NCI-H2196 treated with DMSO at 0.1 percent for 48 hours (cell line): ENCODE results near the gene BUD31.
"Not testable (repeated sequence)": the region's sequence is repeated elsewhere in the genome, so short reads cannot be mapped to it uniquely, and the experiment has no call there.

Experiments used
- DNase-seq: peaks from one replicate; lab custom pipeline; 2025; ENCODE audit not compliant: unreplicated experiment; lab: John Stamatoyannopoulos, UW

BUD31 gene

DNA sequence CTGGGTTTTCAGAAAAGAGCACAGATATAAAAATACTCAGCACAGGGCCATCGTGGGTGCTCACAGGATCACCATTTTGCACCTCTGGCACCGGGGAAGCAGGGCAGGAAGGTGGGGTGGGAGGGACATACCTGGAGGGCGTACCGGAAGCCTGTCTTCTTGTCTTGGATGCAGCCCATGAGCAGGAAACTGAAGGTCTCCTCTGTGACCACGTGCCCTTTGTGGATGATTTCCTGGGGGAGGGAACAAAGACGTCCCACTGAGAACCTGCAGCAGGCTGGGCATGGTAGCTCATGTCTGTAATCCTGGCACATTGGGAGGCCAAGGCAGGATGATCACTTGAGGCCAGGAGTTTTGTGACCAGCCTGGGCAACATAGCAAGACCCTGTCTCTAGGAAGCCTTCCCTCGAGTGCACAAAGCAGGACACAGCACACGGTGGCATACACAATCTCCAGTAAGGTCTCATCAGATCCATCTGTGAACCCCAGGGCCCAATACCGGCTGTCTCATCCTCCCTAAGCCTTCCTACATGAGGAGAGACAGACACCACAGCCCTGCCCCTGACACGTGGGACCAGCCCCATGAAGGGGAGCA, 20.3 kb downstream of the BUD31 start:
- DNase-seq = no peak

DNA sequence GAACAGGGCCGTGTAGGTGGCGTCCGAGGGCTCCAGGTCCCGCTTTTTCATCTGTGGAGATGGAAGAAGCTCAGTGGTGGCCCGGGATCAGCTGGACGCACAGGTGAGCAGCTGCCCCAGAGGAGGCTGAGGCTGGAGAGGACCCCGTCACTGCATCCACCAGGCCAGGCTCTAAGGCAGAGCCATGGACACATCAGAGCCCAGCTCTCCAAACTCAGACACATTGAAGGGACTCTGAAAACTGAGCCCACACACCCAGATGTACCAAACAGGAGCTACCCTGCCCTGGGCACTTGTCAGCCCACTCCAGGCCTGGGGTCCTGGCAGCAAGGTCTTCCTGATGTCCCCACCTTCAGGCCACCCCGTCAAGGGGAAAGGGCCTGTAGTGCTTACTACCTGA, 21.0 kb downstream of the BUD31 start:
- no peak for DNase-seq

DNA sequence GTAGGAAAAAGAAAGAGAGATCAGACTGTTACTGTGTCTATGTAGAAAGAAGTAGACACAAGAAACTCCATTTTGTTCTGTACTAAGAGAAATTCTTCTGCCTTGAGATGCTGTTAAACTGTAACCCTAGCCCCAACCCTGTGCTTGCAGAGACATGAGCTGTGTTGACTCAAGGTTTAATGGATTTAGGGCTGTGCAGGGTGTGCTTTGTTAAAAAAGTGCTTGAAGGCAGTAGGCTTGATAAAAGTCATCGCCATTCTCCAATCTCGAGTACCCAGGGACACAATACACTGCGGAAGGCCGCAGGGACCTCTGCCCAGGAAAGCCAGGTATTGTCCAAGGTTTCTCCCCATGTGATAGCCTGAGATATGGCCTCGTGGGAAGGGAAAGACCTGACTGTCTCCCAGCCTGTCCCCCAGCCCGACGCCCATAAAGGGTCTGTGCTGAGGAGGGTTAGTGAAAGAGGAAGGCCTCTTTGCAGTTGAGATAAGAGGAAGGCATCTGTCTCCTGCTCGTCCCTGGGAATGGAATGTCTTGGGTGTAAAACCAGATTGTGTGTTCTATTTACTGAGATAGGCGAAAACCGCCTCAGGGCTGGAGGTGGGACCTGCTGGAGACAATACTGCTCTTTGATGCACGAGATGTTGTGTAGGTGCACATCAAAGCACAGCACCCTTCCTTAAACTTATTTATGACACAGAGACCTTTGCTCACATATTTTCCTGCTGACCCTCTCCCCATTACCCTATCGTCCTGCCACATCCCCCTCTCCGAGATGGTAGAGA, 23.2 kb downstream of the BUD31 start:
- not testable (repeated sequence) for DNase-seq

DNA sequence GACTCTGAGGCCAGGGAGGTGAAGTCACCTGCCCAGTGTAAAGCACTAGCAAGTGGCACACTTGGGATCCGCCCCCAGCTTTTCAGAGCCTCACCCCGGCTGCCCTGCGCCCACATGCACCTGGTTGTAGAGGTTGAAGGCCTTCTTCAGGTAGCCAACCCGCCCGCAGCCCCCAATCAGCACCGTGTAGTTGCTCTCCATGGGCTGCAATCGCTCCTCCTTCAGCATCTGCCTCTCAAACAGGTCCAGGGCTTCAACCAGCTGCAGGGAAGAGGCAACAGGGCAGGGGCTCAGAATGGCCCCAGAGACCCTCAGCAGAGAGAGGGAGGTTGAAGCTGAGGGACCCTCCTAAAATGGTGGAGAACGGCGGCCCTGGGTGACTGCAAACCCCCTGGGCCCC, 24.4 kb downstream of the BUD31 start:
- DNase-seq = no peak

DNA sequence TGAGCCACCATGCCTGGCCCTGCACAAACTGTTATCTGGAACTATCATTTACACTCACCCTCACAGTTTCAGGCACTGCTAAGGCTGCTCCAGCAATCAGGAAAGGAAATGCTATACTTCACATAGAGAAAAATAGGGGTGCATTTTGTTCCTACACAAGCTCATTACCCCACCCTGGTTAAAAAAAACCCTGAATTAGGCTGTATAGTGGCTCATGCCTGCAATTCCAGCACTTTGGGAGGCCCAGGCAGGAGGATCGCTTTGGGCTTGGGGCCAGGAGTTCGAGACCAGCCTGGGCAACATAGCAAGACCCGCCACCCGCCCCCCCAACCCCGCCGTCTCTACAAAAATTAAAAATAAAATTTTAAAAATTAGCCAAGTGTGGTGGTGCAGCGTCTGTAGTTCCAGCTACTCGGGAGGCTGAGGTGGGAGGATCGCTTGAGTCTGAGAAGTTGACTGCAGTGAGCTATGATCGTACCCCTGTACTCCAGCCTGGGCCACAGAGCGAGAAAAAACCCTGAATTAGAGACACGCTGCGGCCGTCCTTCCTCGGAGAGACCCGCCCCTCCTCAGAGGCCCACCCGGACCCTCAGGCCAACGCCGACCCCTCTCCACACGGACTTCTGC, 29.3 kb downstream of the BUD31 start:
- DNase-seq = no peak

DNA sequence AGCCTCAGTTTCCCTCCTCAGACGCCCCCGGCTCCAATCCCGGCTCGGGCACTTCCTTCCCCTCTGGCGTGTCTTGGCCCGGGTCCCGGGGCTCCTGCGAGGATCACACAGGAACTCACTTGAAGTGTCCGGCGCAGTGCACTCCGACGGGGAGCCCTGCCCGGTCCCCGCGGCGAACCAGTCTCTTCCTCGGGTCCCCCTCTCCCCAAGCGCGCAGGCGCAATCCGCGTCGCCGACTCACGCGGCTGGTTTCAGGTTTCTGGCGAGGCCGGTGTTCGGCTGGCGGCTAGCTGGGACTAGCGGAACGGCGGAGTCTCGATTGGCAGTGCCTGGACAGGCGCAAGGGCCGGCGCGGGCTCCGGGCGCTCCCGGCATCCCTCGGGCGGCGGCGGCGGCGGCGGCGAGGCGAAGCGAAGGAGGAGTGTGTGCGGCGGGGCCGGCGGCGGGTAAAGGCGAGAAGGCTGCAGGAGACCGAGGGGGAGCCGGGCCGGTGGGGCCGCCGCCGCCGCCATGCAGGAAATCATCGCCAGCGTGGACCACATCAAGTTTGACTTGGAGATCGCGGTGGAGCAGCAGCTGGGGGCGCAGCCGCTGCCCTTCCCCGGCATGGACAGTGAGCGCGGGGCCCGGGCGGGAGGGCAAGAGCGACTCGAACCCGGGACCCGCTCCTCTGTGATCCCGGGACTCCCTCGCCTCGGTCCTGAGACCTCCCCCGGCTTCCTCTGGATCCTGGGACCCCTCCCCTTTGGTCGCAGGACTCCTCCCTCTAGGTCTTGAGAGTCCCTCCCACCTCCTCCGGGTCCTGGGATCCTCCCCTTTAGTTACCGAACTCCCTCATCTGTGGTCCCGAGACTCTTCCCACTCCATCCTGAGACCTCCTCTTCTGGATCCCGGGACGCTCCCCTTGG, 30.1 kb downstream of the BUD31 start, which contains the start of the genes CPSF4 and PTCD1:
TSS of gene CPSF4 (plus strand) at position 371 of the 908 bp plus-strand sequence. CDS start at position 511, 140 bp downstream.
TSS of gene PTCD1 (minus strand) at position 226 of the 908 bp plus-strand sequence. CDS start 3,556 bp downstream, outside the sequence.
- peak; percentile 94 for DNase-seq

DNA sequence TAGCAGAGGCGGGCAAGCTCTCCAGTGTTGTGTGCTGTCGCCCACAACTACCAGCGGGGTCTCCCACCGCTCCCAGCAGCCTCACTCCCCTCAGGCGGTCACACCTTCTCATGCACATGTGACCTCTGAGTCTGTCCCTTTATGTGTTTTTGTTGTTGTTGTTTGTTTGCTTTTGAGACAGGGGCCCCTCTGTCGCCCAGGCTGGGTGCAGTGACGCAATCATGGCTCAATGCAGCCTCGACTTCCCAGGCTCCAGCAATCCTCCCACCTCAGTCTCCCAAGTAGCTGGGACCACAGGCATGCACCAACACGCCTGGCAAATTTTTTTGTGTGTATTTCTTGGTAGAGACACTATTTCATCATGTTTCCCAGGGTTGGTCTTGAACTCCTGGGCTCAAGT, 31.4 kb downstream of the BUD31 start:
- no peak for DNase-seq

DNA sequence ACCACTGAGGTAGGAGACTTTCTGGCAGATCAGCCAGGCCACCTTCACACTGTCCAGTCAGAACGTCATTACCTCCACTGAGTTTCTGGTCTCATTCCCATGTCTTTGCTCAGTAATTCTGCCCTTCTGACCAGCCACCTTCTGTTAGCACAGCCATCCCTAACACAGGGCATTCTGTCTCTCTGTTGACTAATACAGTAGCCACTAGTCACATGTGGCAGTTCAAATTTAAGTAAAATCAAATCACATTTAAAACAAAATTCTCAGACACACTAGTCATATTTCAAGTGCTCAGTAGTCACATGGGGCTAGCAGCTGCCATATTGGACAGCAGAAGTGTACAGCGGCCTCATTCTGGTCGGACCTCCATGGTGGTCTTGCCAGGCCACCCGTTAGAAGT, 37.3 kb downstream of the BUD31 start:
- DNase-seq = no peak

DNA sequence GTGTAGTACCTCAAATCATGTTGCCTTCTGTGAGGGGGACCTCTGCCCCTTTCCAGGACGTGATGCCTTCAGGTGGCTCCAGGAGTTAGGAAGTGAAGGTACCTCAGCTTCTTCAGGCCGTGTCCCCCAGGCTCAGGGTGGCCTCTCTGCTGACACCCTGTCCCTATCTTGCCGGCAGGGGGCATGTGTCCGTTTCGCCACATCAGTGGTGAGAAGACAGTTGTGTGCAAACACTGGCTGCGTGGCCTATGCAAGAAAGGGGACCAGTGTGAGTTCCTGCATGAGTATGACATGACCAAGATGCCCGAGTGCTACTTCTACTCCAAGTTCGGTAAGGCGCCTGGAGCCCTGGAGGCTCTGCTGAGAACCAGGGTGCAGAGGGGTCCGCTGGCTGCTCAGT, 39.2 kb downstream of the BUD31 start:
- DNase-seq = no peak

DNA sequence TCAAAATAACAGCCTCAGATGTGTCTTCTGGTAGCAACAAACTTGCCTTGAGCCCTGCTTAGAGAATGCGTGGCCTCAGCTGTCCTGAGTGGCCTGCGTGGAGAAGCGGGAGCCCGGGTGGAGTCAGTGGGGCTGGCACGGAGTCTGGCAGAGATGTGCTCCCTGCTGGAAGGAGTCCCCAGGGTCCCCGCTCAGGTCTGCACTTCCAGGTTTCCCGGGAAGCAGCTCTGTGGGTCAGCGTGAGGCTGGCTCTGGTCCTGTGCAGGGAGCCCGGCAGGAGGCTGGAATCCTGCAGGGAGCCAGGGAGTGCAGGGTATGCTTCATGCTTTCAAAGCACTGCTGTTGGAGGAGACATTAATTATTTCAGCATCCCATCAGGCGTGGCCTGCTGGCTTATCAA, 40.1 kb downstream of the BUD31 start:
- DNase-seq = no peak

DNA sequence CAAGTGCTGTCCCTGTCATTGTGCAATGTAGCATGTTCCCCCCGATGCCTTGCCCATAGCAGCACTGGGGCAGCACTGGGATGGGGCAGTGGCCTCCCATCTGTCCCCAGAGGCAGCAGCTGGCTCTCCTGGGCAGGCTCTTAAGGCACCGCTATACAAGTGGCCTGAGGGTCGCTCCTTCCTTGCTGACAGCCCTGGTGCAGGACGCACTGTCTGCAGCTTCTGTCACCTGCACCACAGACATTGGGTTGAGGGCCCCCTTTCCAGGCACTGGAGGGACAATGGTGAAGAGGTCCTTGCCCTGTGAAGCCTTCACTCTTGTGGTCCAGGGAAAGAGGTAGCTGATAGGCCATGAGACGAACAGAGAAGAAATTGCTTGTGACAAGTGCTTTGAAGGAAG, 40.6 kb downstream of the BUD31 start:
- DNase-seq = no peak

DNA sequence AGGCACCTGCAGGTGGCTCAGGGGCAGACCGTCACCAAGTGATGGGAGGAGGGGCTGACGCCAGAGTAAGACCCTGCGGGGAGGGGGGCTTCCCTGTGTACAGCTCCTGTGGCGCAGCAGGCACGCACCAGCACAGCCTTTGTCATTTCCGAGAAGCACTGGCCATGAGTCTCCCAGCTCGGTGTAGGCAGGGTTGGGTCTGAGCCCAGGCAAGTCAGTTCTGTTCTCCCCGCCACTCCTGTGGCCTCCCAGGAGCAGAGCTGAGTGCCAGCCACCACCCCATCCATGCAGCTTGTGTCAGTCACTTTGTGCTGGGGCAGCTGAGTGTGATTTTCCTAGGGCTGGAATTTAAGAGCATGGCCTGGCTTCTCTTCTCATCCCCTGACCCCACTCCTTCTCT, 43.2 kb downstream of the BUD31 start:
- no peak for DNase-seq

DNA sequence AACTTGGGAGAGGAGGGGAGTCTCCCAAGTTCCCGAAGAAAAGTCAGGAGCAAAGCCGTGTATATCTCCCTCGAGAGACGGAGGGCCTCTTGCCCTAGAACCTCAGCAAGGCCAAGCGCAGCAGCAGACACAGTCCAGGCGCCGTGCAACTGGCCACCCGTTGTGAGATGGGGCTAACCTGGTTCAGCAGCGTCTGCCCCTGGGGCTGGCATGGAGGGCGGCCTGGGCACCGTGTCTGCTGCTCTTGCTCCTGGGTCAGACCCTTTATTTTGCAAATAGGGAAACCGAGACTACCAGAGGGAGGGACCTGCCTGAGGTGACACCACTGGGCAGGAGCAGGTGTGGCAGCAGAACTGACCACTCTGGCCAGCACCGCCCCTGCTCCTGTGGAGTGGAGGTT, 43.8 kb downstream of the BUD31 start:
- DNase-seq = no peak

DNA sequence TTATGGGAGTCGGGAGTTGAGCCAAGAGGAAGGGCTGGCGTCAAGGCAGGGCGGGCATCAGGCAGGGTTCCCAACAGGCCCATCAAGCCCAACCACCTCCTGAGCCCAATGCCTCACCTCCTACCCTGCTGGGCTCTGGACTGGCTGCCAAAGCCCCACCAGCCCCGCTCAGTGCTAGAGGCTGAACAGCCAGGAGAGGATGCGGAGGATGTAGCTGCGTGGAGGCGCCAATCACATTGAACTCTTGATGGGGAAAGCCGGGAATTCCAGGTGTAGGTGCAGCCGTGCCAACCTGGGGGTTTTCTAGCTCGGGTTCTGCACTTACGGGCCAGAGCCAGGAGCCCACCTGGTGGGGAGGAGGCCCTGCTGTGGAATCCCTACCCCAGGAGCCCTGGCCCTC, 44.3 kb downstream of the BUD31 start:
- DNase-seq = no peak

DNA sequence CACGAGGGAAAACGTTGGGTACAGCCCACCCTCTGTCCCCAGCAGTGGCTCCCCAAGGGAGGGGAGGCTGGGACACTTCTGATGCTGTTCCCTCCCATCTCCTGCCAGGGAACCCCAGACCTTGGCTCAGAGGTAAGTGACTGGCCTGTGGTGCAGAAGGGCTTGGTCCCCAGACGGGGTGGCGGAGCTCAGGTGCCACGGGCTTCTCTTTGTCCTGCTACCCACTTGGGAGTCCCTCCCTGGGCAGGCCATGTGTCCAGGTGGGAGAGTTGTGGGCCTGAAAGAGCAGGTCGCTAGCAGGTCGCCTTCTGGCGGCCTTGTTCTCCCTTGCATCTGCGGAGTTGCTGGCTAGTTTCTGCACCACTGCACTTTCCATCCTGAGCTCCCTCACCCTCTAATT, 47.1 kb downstream of the BUD31 start:
- no peak for DNase-seq

DNA sequence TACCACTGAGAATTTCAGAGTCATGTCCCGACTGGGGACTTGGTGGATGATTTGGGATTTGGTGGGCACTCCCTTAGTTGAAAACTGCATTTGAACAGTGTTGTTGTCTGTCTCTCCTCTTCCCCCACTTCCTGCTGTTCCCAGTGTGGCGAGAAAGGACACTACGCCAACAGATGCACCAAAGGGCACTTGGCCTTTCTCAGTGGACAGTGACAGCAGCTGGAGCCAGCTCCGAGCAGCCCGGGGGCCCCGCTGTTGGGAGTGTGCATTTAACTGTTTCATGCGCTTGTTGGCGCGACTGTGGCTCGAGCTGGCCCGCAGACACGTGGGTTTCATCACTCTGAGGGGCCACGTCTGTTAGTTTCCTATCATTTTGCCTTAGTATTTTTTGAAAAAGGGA, 47.5 kb downstream of the BUD31 start:
- no peak for DNase-seq

DNA sequence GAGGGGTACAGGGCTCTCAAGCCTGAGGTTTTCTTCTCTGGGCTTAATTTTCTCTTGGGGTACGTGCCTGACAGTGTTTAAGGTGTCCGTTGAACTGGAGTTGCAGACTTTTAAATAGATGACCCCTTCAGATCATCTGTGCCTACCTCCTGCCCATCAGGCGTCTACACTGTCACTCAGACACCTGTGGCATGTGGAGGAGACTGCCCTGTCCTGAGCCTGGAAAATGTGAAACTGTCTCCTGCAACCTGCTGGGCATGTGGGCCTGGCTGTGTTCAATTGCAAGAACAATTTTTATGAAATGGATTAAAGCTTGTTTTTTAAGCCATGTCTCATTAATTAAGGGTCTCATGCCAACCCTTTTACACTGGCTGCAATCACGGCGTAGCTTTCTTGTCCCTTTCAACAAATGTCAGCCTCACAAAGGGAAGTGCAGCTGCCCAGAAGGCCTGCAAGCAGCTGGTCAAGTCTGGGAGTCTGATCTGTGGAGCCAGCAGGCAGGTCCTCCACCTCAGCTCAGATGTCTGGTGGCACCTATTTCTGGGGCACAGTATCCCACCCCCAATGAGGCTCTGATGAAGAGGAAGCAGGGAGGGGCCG, 48.4 kb downstream of the BUD31 start:
- DNase-seq = no peak

DNA sequence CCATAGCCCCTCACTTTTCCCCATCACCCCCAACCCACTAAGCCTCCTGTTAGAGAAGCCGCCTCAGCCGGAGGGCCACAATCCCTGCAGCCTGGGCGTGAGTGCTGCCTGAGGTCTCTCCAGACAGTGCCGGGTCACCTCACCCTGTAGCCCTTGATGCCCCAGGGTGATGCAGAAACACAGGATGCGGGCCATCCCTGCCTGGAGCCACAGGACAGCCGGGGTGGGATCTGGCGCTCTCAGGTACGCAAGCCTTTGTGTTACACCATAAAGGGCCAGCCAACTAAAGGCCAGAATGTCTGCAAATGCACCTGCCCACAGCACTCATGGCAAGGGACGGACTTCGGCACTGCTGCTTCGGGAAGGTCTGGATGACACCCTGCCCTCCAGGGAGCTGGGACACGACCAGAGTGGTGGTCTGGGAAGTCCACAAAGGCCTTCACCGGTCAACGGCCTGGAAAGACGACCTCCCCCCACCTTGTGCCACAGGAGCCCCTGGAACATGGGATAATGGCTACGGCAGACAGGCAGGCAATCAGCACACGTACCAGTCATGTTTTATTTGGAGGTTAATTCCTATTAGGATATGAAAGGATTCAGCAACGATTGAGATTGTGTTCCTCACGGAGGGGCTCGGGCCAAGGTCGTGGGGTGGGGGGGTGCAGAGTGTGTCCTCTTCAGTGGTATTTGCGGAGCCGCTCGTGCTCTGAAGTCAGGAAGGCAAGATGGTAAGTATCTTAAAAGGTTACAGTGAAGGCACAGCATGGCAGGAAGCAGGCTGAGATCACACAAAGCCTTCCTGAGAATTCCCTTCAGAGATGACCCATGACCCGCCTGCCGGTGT, 49.1 kb downstream of the BUD31 start:
- DNase-seq = no peak

DNA sequence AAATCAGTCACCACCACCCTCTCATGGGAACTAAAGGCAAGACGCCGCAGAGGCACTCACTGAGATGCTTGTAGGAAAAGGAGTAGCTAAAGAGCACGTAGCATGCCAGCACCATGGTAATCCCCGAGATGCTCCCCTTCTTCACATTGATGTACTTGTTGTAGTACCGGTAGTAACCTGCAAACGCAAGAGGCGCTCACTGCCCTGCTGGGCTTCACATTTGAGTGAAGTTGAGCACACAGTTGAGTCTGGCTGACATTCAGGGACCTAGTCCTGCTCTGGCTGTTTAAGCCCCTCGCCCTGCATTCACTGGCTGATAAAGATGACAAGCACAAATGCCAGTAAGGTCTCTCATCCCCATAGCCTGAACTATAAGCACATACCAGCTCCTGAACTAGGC, 50.3 kb downstream of the BUD31 start:
- DNase-seq = no peak

DNA sequence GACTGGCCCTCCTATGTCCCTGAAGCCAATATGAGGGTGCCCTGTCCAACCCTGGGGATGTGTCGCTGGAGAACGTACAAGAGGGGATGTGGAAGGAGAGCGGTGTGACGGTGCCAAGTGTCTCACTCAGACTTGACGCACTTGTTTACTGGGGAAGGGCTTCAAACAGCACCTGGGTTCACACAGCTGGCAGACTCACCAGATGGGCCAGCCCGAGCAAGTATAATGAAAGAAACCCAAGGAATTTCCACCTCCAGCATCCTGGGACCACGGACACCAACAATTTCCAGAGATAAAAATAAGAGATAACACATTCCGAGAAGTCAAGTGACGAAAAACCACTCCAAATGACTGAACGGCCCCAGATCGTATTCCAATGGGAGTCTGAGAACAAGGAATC, 51.9 kb downstream of the BUD31 start:
- DNase-seq = no peak
